GM21515 (cell line): ENCODE measurements around the gene PCDHGA7.
"Not testable (repeated sequence)": the region's sequence is repeated elsewhere in the genome, so short reads cannot be mapped to it uniquely, and the experiment has no call there.

Experiments
- ATAC-seq: cut with Tn5 transposase; IDR thresholded peaks from one replicate; pipeline ENCODE4 v1.9.1; 2021; ENCODE audit not compliant: unreplicated experiment

The PCDHGA7 gene

GRCh38 chr5:141422742-141423291 is 40.3 kb downstream of the PCDHGA7 start:
- no peak for ATAC-seq

- ATAC-seq: no peak
These were observed 45.4 kb downstream of the PCDHGA7 start for GRCh38 chr5:141427783-141428426.

- ATAC-seq: peak; percentile 88
These were observed 48.0 kb downstream of the PCDHGA7 start, which contains the start of gene PCDHGA12 for GRCh38 chr5:141430332-141431113. TSS of gene PCDHGA12 (plus strand) at chr5:141430507. CDS start at chr5:141430760, 253 bp downstream.

GRCh38 chr5:141431286-141431685 is 48.7 kb downstream of the PCDHGA7 start:
- peak; percentile 44 for ATAC-seq

GRCh38 chr5:141432308-141432707 is 49.8 kb downstream of the PCDHGA7 start:
- not testable (repeated sequence) for ATAC-seq

GRCh38 chr5:141432726-141433125 is 50.2 kb downstream of the PCDHGA7 start:
- not testable (repeated sequence) for ATAC-seq

- no peak for ATAC-seq
These were observed 51.5 kb downstream of the PCDHGA7 start for GRCh38 chr5:141434006-141434405.
